GM19023 (cell line): ENCODE data around the gene PRKRA.
"Not testable (repeated sequence)": the region's sequence is repeated elsewhere in the genome, so short reads cannot be mapped to it uniquely, and the experiment has no call there.

Experiments
- ATAC-seq: cut with Tn5 transposase; IDR thresholded peaks from one replicate; pipeline ENCODE4 v1.9.1; 2021; ENCODE audit warnings: mild to moderate bottlenecking, moderate library complexity; ENCODE audit not compliant: unreplicated experiment

Gene PRKRA

GRCh38 chr2:178450774-178451525, at the start of gene PRKRA, which contains the start of gene PJVK:
Gene PRKRA (minus strand): TSS chr2:178451175. CDS start chr2:178451030, 145 bp downstream.
Gene PJVK (plus strand): TSS chr2:178451378. CDS start chr2:178453410, 2,032 bp downstream.
- peak; percentile 80 for ATAC-seq

GRCh38 chr2:178499640-178500039, 48.7 kb upstream of the PRKRA start:
- ATAC-seq: no peak

GRCh38 chr2:178498137-178498536, 47.2 kb upstream of the PRKRA start:
- ATAC-seq: no peak

- no peak for ATAC-seq
Observed at GRCh38 chr2:178496049-178496448, 45.1 kb upstream of the PRKRA start.

- no peak for ATAC-seq
Observed at GRCh38 chr2:178491612-178492011, 40.6 kb upstream of the PRKRA start.

- ATAC-seq: no peak
Observed at GRCh38 chr2:178485356-178485755, 34.4 kb upstream of the PRKRA start.

GRCh38 chr2:178484245-178485041, 33.5 kb upstream of the PRKRA start:
- no peak for ATAC-seq

- ATAC-seq: no peak
Observed at GRCh38 chr2:178482437-178482836, 31.5 kb upstream of the PRKRA start.

GRCh38 chr2:178480227-178481181, 29.5 kb upstream of the PRKRA start, which contains the start of gene PLEKHA3:
Gene PLEKHA3 (plus strand): TSS chr2:178480457. CDS start chr2:178480870, 413 bp downstream.
- peak; percentile 72 for ATAC-seq

GRCh38 chr2:178479758-178480226, 28.8 kb upstream of the PRKRA start:
- no peak for ATAC-seq

GRCh38 chr2:178479275-178479616, 28.3 kb upstream of the PRKRA start:
- ATAC-seq: no peak

- ATAC-seq: peak; percentile 48
Observed at GRCh38 chr2:178478439-178479274, 27.7 kb upstream of the PRKRA start, which contains the start of gene FKBP7. Gene FKBP7 (minus strand): TSS chr2:178478600. CDS start chr2:178478499, 101 bp downstream.

- ATAC-seq: no peak
Observed at GRCh38 chr2:178478130-178478438, 27.1 kb upstream of the PRKRA start.

GRCh38 chr2:178477443-178478129, 26.6 kb upstream of the PRKRA start:
- no peak for ATAC-seq

GRCh38 chr2:178476477-178476876, 25.5 kb upstream of the PRKRA start:
- ATAC-seq: no peak

GRCh38 chr2:178474560-178474959, 23.6 kb upstream of the PRKRA start:
- no peak for ATAC-seq

- ATAC-seq: no peak
Observed at GRCh38 chr2:178473931-178474330, 23.0 kb upstream of the PRKRA start.

- ATAC-seq: no peak
Observed at GRCh38 chr2:178473373-178473772, 22.4 kb upstream of the PRKRA start.

GRCh38 chr2:178471313-178471712, 20.3 kb upstream of the PRKRA start:
- ATAC-seq: not testable (repeated sequence)
